ENCODE measurements around the gene MND1.

The MND1 gene

DNA sequence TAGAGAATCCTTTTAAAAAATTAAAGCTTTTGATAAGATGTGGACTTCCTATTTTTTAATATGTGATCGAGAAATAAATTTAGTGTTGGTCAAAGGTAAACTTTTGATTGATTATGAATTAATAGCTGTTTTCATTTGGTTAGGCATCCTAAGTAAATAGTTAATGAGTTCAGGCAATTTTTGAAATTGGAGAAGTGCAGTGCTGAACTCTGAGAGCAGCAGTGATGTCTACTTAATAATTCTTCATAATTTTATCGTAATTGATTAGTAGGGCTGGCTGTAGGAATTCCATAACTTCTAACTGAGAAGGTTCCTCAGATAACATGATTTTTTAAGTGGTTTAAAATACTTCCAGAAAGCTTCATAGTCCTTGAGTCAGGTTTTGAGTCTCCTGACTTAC is 1.5 kb downstream of the MND1 start:
- H3K27me3 ChIP-seq (ENCODE audit: insufficient read depth, insufficient read length): no peaks in the 10 kb centered on the region
- peaks cover 8% of the 10 kb centered on the region for H3K36me3 ChIP-seq (ENCODE audit: insufficient read depth, insufficient read length, low read length)
- H3K9ac ChIP-seq (ENCODE audit: insufficient read length, low read depth): peak overlapping the region; percentile 92
- H3K4me3 ChIP-seq (ENCODE audit: insufficient read length, low read depth): peak overlapping the region; percentile 70
- no peak for TF ChIP-seq SUZ12 (IDR thresholded peaks at IDR 0.05; ENCODE audit: extremely low read depth, insufficient read depth, insufficient read length)
- no peak for TF ChIP-seq YY1 (IDR thresholded peaks at IDR 0.05; ENCODE audit: insufficient read depth, insufficient read length)
- TF ChIP-seq ZNF274 (IDR thresholded peaks at IDR 0.05; ENCODE audit: low read depth, low read length): no peak
- no peaks in the 10 kb centered on the region for H3K9me3 ChIP-seq (ENCODE audit: insufficient read depth, low read length)
- H3K4me1 ChIP-seq (ENCODE audit: insufficient read depth, insufficient read length): no peaks in the 10 kb centered on the region
- no peak for DNase-seq (ENCODE audit: low read depth, low spot score)

GRCh38 chr4:153346563-153346962 is 2.1 kb downstream of the MND1 start:
- no peaks in the 10 kb centered on the region for H3K9me3 ChIP-seq (ENCODE audit: insufficient read depth, low read length)
- DNase-seq (ENCODE audit: low read depth, low spot score): no peak
- peak overlapping the region; percentile 53 for H3K9ac ChIP-seq (ENCODE audit: insufficient read length, low read depth)
- no peak overlapping the region for H3K4me3 ChIP-seq (ENCODE audit: insufficient read length, low read depth)
- TF ChIP-seq SUZ12 (IDR thresholded peaks at IDR 0.05; ENCODE audit: extremely low read depth, insufficient read depth, insufficient read length) (no peak), ZNF274 (IDR thresholded peaks at IDR 0.05; ENCODE audit: low read depth, low read length) (no peak), YY1 (IDR thresholded peaks at IDR 0.05; ENCODE audit: insufficient read depth, insufficient read length) (no peak)
- H3K27me3 ChIP-seq (ENCODE audit: insufficient read depth, insufficient read length): no peaks in the 10 kb centered on the region
- H3K36me3 ChIP-seq (ENCODE audit: insufficient read depth, insufficient read length, low read length): peaks cover 10% of the 10 kb centered on the region
- H3K4me1 ChIP-seq (ENCODE audit: insufficient read depth, insufficient read length): no peaks in the 10 kb centered on the region

DNA sequence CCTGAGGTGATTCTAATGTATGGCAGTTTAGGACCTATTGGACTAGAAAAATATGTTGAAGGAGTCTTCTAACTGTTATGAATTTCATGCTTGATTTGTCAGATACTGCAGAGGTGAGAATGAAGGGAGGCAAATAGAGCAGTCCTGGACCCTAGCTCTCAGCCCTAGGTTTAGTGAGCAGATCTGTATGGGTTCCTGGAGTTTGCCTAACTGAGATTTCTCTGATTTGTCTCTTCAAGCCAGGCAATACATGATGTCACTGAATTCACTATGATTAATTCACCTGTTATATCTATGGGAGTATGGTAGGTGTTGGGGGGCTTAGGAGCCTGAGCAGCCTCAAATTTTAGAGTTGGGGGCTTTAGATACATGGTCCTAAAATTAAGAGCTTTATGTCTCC is 2.6 kb downstream of the MND1 start:
- Histone ChIP-seq H3K4me3 (ENCODE audit: insufficient read length, low read depth) (no peak overlapping the region), H3K36me3 (ENCODE audit: insufficient read depth, insufficient read length, low read length) (peaks cover 12% of the 10 kb centered on the region), H3K9ac (ENCODE audit: insufficient read length, low read depth) (peak overlapping the region; percentile 8), H3K9me3 (ENCODE audit: insufficient read depth, low read length) (no peaks in the 10 kb centered on the region), H3K27me3 (ENCODE audit: insufficient read depth, insufficient read length) (no peaks in the 10 kb centered on the region), H3K4me1 (ENCODE audit: insufficient read depth, insufficient read length) (no peaks in the 10 kb centered on the region)
- no peak for DNase-seq (ENCODE audit: low read depth, low spot score)
- no peak for TF ChIP-seq ZNF274 (IDR thresholded peaks at IDR 0.05; ENCODE audit: low read depth, low read length)
- TF ChIP-seq YY1 (IDR thresholded peaks at IDR 0.05; ENCODE audit: insufficient read depth, insufficient read length): no peak
- no peak for TF ChIP-seq SUZ12 (IDR thresholded peaks at IDR 0.05; ENCODE audit: extremely low read depth, insufficient read depth, insufficient read length)

DNA sequence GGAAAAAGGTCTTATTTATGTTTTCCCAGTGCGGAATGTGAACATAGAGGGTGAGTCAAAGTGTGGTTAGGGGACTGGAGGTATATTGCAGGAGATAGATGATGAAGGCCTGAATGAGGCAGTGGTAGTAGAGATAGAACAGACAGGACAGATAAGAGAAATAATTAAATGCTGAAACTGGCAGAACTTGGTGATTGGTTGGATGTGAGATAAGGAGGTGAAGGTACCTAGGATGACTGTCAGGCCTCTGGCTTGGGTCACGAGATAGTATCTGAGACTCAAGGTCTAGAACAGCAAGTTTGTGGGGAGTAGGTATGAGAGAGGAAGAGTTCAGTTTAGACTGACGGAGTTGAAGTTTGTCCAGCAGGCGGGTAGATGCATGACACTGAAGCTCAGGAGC is 3.5 kb downstream of the MND1 start:
- Histone ChIP-seq H3K9me3 (ENCODE audit: insufficient read depth, low read length) (no peaks in the 10 kb centered on the region), H3K27me3 (ENCODE audit: insufficient read depth, insufficient read length) (no peaks in the 10 kb centered on the region), H3K4me3 (ENCODE audit: insufficient read length, low read depth) (no peak overlapping the region), H3K4me1 (ENCODE audit: insufficient read depth, insufficient read length) (no peaks in the 10 kb centered on the region), H3K9ac (ENCODE audit: insufficient read length, low read depth) (no peak overlapping the region), H3K36me3 (ENCODE audit: insufficient read depth, insufficient read length, low read length) (peaks cover 12% of the 10 kb centered on the region)
- TF ChIP-seq YY1 (IDR thresholded peaks at IDR 0.05; ENCODE audit: insufficient read depth, insufficient read length) (no peak), ZNF274 (IDR thresholded peaks at IDR 0.05; ENCODE audit: low read depth, low read length) (no peak), SUZ12 (IDR thresholded peaks at IDR 0.05; ENCODE audit: extremely low read depth, insufficient read depth, insufficient read length) (no peak)
- no peak for DNase-seq (ENCODE audit: low read depth, low spot score)

DNA sequence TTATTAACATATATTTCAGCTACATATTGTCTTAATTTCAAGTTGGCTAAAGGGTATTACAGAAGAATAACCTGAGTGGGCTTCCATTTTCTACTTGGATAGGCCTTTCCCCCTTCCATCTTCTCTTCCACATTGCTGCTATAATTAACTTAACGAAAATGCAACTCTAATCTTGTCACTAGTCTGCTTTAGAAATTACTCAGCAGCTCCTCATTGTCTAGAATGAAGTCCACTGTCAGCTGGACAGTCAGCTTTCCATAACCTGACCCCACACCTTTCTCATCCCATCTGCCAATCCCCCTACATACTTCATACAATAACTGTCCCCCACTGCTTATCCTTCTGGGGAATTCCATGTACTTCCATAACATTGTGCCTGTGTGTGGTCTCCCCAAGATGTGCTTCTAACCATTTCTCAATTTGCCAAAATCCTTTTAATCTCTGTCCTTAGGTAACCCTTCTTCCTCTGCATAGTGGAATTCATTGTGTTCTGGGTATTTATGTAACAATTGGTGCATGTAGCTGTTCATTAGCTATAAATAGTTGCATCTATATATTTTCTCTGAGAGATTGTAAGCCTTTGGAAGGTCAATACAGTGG is 4.8 kb downstream of the MND1 start:
- TF ChIP-seq SUZ12 (IDR thresholded peaks at IDR 0.05; ENCODE audit: extremely low read depth, insufficient read depth, insufficient read length) (no peak), ZNF274 (IDR thresholded peaks at IDR 0.05; ENCODE audit: low read depth, low read length) (no peak), YY1 (IDR thresholded peaks at IDR 0.05; ENCODE audit: insufficient read depth, insufficient read length) (no peak)
- no peak overlapping the region for H3K9ac ChIP-seq (ENCODE audit: insufficient read length, low read depth)
- H3K9me3 ChIP-seq (ENCODE audit: insufficient read depth, low read length): no peaks in the 10 kb centered on the region
- DNase-seq (ENCODE audit: low read depth, low spot score): no peak
- H3K4me3 ChIP-seq (ENCODE audit: insufficient read length, low read depth): no peak overlapping the region
- H3K27me3 ChIP-seq (ENCODE audit: insufficient read depth, insufficient read length): no peaks in the 10 kb centered on the region
- H3K4me1 ChIP-seq (ENCODE audit: insufficient read depth, insufficient read length): no peaks in the 10 kb centered on the region
- H3K36me3 ChIP-seq (ENCODE audit: insufficient read depth, insufficient read length, low read length): peaks cover 12% of the 10 kb centered on the region

DNA sequence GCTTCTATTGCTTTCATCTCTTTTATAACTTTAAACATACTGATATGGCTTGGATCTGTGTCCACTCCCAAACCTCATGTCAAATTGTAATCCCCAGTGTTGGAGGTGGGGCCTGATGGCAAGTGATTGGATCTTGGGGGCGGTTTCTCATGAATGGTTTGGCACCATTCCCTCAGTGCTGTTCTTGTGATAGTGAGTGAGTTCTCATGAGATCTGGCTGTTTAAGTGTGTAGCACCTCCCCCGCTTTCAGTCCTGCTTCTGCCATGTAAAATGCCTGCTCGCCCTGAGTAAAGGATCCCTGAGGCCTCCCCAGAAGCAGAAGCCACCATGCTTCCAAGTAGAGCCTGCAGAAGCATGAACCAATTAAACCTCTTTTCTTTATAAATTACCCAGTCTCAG is 17.7 kb downstream of the MND1 start:
- TF ChIP-seq YY1 (IDR thresholded peaks at IDR 0.05; ENCODE audit: insufficient read depth, insufficient read length) (no peak), ZNF274 (IDR thresholded peaks at IDR 0.05; ENCODE audit: low read depth, low read length) (no peak), SUZ12 (IDR thresholded peaks at IDR 0.05; ENCODE audit: extremely low read depth, insufficient read depth, insufficient read length) (no peak)
- H3K4me3 ChIP-seq (ENCODE audit: insufficient read length, low read depth): no peak overlapping the region
- H3K9me3 ChIP-seq (ENCODE audit: insufficient read depth, low read length): no peaks in the 10 kb centered on the region
- no peak for DNase-seq (ENCODE audit: low read depth, low spot score)
- no peaks in the 10 kb centered on the region for H3K27me3 ChIP-seq (ENCODE audit: insufficient read depth, insufficient read length)
- no peaks in the 10 kb centered on the region for H3K4me1 ChIP-seq (ENCODE audit: insufficient read depth, insufficient read length)
- peaks cover 40% of the 10 kb centered on the region for H3K36me3 ChIP-seq (ENCODE audit: insufficient read depth, insufficient read length, low read length)
- H3K9ac ChIP-seq (ENCODE audit: insufficient read length, low read depth): no peak overlapping the region

DNA sequence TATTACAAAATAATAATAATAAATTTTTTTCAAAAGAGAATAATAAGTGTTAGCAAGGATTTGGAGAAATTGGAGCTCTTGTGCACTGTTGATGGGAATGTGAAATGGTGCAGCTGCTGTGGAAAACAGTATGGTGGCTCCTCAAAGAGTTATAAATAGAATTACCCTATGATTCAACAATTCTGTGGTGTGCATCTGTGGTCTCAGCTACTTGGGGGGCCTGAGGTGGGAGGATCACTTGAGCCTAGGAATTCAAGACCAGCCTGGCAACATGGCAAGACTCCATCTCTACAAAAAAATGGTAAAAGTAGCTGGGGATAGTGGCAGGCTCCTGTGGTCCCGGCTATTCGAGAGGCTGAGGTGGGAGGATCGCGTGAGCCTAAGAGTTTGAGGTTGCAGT is 19.6 kb downstream of the MND1 start:
- no peak overlapping the region for H3K4me3 ChIP-seq (ENCODE audit: insufficient read length, low read depth)

More for the DNA sequence above, 19.6 kb downstream of the MND1 start:
- Histone ChIP-seq H3K36me3 (ENCODE audit: insufficient read depth, insufficient read length, low read length) (peaks cover 47% of the 10 kb centered on the region), H3K9ac (ENCODE audit: insufficient read length, low read depth) (no peak overlapping the region), H3K27me3 (ENCODE audit: insufficient read depth, insufficient read length) (no peaks in the 10 kb centered on the region), H3K9me3 (ENCODE audit: insufficient read depth, low read length) (no peaks in the 10 kb centered on the region), H3K4me1 (ENCODE audit: insufficient read depth, insufficient read length) (no peaks in the 10 kb centered on the region)
- no peak for DNase-seq (ENCODE audit: low read depth, low spot score)
- TF ChIP-seq YY1 (IDR thresholded peaks at IDR 0.05; ENCODE audit: insufficient read depth, insufficient read length): no peak
- no peak for TF ChIP-seq ZNF274 (IDR thresholded peaks at IDR 0.05; ENCODE audit: low read depth, low read length)
- no peak for TF ChIP-seq SUZ12 (IDR thresholded peaks at IDR 0.05; ENCODE audit: extremely low read depth, insufficient read depth, insufficient read length)

Data from NT2/D1 (cell line).